ENCODE measurements around the gene C12orf57. TPM values are rescaled to one million over a fixed set of nuclear protein-coding genes. Genes with fewer than 3 reads are reported as not detected.

The C12orf57 gene
- polyA plus RNA-seq, 1 experiment: 359 TPM

DNA sequence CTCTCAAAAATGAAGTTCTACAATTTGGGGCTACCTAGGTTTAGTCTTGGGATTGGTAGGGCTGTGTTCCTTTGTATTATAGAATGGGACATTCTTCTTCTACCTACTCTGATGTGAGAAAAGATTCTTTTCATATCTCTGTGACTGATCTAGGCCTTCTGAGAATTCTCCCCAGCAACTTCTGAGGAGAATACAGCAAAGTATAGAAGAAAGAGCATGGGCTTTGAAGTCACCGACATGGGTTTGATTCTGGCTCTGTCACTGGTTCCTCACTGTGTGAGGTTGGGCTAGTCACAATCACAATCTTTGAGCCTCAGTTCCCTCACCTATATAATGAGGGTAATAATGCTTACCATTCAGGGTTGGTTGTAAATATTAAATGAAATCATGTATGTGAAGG lies 11.1 kb upstream of the C12orf57 start:
- ChIA-PET CTCF (interaction anchor here (1.4 to 1.5 kb wide), 2 partner anchors 9 to 32 kb away, joined by 4 to 7 read pairs; no protein-coding TSS in a partner anchor), POLR2A (no interaction called here)
- no peaks in the 10 kb centered on the region for H3K9me3 ChIP-seq (ENCODE audit: control insufficient read depth, insufficient read depth, low read length)
- TF ChIP-seq, protein P1, sequence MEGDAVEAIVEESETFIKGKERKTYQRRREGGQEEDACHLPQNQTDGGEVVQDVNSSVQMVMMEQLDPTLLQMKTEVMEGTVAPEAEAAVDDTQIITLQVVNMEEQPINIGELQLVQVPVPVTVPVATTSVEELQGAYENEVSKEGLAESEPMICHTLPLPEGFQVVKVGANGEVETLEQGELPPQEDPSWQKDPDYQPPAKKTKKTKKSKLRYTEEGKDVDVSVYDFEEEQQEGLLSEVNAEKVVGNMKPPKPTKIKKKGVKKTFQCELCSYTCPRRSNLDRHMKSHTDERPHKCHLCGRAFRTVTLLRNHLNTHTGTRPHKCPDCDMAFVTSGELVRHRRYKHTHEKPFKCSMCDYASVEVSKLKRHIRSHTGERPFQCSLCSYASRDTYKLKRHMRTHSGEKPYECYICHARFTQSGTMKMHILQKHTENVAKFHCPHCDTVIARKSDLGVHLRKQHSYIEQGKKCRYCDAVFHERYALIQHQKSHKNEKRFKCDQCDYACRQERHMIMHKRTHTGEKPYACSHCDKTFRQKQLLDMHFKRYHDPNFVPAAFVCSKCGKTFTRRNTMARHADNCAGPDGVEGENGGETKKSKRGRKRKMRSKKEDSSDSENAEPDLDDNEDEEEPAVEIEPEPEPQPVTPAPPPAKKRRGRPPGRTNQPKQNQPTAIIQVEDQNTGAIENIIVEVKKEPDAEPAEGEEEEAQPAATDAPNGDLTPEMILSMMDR (IDR thresholded peaks at IDR 0.05; ENCODE audit: low read depth, low read length): no peak
- H3K27me3 ChIP-seq (ENCODE audit: control insufficient read depth, insufficient read depth, low read length): no peaks in the 10 kb centered on the region
- no peak overlapping the region for H3K4me3 ChIP-seq (ENCODE audit: low read depth, low read length)
- no peak for DNase-seq (ENCODE audit: low read depth, low spot score)
- H3K27ac ChIP-seq (ENCODE audit: low read depth, low read length): no peak overlapping the region

DNA sequence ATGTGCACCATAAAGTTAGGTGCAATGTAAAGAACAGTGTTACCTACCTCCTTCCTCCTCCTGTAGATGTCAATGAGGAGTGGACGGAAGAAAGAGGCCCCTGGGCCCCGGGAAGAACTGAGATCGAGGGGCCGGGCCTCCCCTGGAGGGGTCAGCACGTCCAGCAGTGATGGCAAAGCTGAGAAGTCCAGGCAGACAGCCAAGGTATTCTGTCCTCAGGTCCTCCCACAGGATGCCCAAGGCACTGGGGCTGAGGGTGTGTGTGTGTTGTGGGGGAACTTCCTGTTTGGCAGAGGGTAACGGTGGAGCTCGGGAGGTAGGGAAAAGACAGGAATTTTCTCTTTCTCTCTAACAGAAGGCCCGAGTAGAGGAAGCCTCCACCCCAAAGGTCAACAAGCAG lies 9.7 kb upstream of the C12orf57 start:
- Histone ChIP-seq H3K4me3 (ENCODE audit: low read depth, low read length) (no peak overlapping the region), H3K9me3 (ENCODE audit: control insufficient read depth, insufficient read depth, low read length) (no peaks in the 10 kb centered on the region; the same call in 1 of the 2 replicates), H3K27ac (ENCODE audit: low read depth, low read length) (peak overlapping the region; percentile 57), H3K27me3 (ENCODE audit: control insufficient read depth, insufficient read depth, low read length) (no peaks in the 10 kb centered on the region)
- TF ChIP-seq, protein P1 (IDR thresholded peaks at IDR 0.05; ENCODE audit: low read depth, low read length): no peak
- no peak for DNase-seq (ENCODE audit: low read depth, low spot score)
- ChIA-PET CTCF (interaction anchor here (1.3 to 2.4 kb wide), 3 partner anchors 9 to 175 kb away, joined by 3 to 14 read pairs (median 3); partner anchors contain the start of gene C1RL), POLR2A (no interaction called here)

DNA sequence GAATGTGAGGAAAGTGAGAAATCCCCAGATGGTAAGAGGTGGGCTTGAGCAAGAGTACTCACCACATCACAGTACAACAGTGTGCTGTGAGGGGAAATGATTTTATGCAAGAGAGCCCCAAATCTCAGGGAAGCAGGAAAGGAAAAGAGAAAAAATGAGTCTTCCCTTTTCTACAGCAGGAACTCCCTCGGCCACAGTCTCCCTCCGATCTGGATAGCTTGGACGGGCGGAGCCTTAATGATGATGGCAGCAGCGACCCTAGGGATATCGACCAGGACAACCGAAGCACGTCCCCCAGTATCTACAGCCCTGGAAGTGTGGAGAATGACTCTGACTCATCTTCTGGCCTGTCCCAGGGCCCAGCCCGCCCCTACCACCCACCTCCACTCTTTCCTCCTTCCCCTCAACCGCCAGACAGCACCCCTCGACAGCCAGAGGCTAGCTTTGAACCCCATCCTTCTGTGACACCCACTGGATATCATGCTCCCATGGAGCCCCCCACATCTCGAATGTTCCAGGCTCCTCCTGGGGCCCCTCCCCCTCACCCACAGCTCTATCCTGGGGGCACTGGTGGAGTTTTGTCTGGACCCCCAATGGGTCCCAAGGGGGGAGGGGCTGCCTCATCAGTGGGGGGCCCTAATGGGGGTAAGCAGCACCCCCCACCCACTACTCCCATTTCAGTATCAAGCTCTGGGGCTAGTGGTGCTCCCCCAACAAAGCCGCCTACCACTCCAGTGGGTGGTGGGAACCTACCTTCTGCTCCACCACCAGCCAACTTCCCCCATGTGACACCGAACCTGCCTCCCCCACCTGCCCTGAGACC lies 8.2 kb upstream of the C12orf57 start:
- Histone ChIP-seq H3K9me3 (ENCODE audit: control insufficient read depth, insufficient read depth, low read length) (no peaks in the 10 kb centered on the region; the same call in 1 of the 2 replicates), H3K27ac (ENCODE audit: low read depth, low read length) (no peak overlapping the region), H3K27me3 (ENCODE audit: control insufficient read depth, insufficient read depth, low read length) (no peaks in the 10 kb centered on the region), H3K4me3 (ENCODE audit: low read depth, low read length) (no peak overlapping the region)
- DNase-seq (ENCODE audit: low read depth, low spot score): no peak
- ChIA-PET CTCF (interaction anchor here (0.6 to 2.4 kb wide), 2 partner anchors 10 kb away, joined by 4 to 14 read pairs; no protein-coding TSS in a partner anchor), POLR2A (interaction anchor here (1.5 kb wide), 1 partner anchor 11 kb away, joined by 5 read pairs; no protein-coding TSS in a partner anchor)
- TF ChIP-seq, protein P1 (IDR thresholded peaks at IDR 0.05; ENCODE audit: low read depth, low read length): no peak

DNA sequence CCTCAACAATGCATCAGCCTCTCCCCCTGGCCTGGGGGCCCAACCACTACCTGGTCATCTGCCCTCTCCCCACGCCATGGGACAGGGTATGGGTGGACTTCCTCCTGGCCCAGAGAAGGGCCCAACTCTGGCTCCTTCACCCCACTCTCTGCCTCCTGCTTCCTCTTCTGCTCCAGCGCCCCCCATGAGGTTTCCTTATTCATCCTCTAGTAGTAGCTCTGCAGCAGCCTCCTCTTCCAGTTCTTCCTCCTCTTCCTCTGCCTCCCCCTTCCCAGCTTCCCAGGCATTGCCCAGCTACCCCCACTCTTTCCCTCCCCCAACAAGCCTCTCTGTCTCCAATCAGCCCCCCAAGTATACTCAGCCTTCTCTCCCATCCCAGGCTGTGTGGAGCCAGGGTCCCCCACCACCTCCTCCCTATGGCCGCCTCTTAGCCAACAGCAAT lies 7.6 kb upstream of the C12orf57 start:
- DNase-seq (ENCODE audit: low read depth, low spot score): no peak
- ChIA-PET CTCF (interaction anchor here (0.6 kb wide), 1 partner anchor 11 kb away, joined by 4 read pairs; no protein-coding TSS in a partner anchor), POLR2A (interaction anchor here (1.5 kb wide), 1 partner anchor 12 kb away, joined by 5 read pairs; no protein-coding TSS in a partner anchor)
- peak overlapping the region; percentile 31 for H3K27ac ChIP-seq (ENCODE audit: low read depth, low read length)
- H3K9me3 ChIP-seq (ENCODE audit: control insufficient read depth, insufficient read depth, low read length): no peaks in the 10 kb centered on the region; the same call in 1 of the 2 replicates
- H3K4me3 ChIP-seq (ENCODE audit: low read depth, low read length): no peak overlapping the region
- H3K27me3 ChIP-seq (ENCODE audit: control insufficient read depth, insufficient read depth, low read length): no peaks in the 10 kb centered on the region
- TF ChIP-seq, protein P1 (IDR thresholded peaks at IDR 0.05; ENCODE audit: low read depth, low read length): no peak
